HEK293T (cell line): ENCODE data around the gene REXO5.

Source experiments
- ARNT ChIP-seq: fragments of 450-650 bp; IDR thresholded peaks from 2 replicates; pipeline ENCODE4 v1.6.1; 2017; ENCODE audit warnings: mild to moderate bottlenecking
- BHLHE40 ChIP-seq: fragments of 450-650 bp; IDR thresholded peaks from 2 replicates; pipeline ENCODE4 v1.6.1; 2016; ENCODE audit warnings: mild to moderate bottlenecking, moderate library complexity, borderline replicate concordance
- CTBP1 ChIP-seq: fragments of 450-650 bp; IDR thresholded peaks from 2 replicates; pipeline ENCODE4 v1.6.1; 2016; ENCODE audit warnings: borderline replicate concordance
- ELF4 ChIP-seq: fragments of 450-650 bp; IDR thresholded peaks from 2 replicates; pipeline ENCODE4 v1.6.1; 2017; ENCODE audit warnings: antibody characterized with exemption
- FOXA1 ChIP-seq: fragments of 450-650 bp; IDR thresholded peaks from 2 replicates; pipeline ENCODE4 v1.6.1; 2016; ENCODE audit warnings: mild to moderate bottlenecking
- FOXK2 ChIP-seq: fragments of 450-650 bp; IDR thresholded peaks from 2 replicates; pipeline ENCODE4 v1.6.1; 2016; ENCODE audit warnings: mild to moderate bottlenecking
- FOXM1 ChIP-seq: fragments of 450-650 bp; IDR thresholded peaks from 2 replicates; pipeline ENCODE4 v1.6.1; 2017; ENCODE audit warnings: mild to moderate bottlenecking, borderline replicate concordance
- L3MBTL2 ChIP-seq: fragments of 450-650 bp; conservative IDR thresholded peaks from 2 replicates; pipeline ENCODE4 v1.6.1; 2016; ENCODE audit warnings: mild to moderate bottlenecking
- LEF1 ChIP-seq: fragments of 450-650 bp; IDR thresholded peaks from 2 replicates; pipeline ENCODE4 v1.6.1; 2017; ENCODE audit warnings: mild to moderate bottlenecking, borderline replicate concordance
- PKNOX1 ChIP-seq: fragments of 450-650 bp; IDR thresholded peaks from 2 replicates; pipeline ENCODE4 v1.6.1; 2016
- SP1 ChIP-seq: fragments of 450-650 bp; IDR thresholded peaks from 2 replicates; pipeline ENCODE4 v1.6.1; 2017
- SUZ12 ChIP-seq: fragments of 450-650 bp; IDR thresholded peaks from 2 replicates; pipeline ENCODE4 v1.6.1; 2016; ENCODE audit warnings: mild to moderate bottlenecking
- TARDBP ChIP-seq: fragments of 450-650 bp; IDR thresholded peaks from 2 replicates; pipeline ENCODE4 v1.6.1; 2016
- ZNF384 ChIP-seq: fragments of 450-650 bp; IDR thresholded peaks from 2 replicates; pipeline ENCODE4 v1.6.1; 2016

- no peak for TF ChIP-seq ZNF384
- no peak for TF ChIP-seq BHLHE40
- no peak for TF ChIP-seq ARNT
- no peak for TF ChIP-seq FOXM1
- TF ChIP-seq FOXK2: no peak
- no peak for TF ChIP-seq SP1
- no peak for TF ChIP-seq FOXA1
- TF ChIP-seq SUZ12: no peak
- no peak for TF ChIP-seq L3MBTL2
- TF ChIP-seq PKNOX1: no peak
- no peak for TF ChIP-seq TARDBP
- TF ChIP-seq LEF1: no peak
- TF ChIP-seq ELF4: no peak
- no peak for TF ChIP-seq CTBP1
These were observed 6.7 kb upstream of the REXO5 start for GRCh38 chr16:20799599-20799998.
